ENCODE results near the gene DUSP8. TPM values are rescaled to one million over a fixed set of nuclear protein-coding genes. Genes with fewer than 3 reads are reported as not detected.
A peak's percentile ranks its signal among the peaks of the same experiment; 100 is the strongest.

Gene DUSP8
- total and polyA plus RNA-seq, 2 of the 8 experiments (the other 6 are each of a cell fraction or from before 2014, with no cell fraction given), result 2.8 to 3.6 TPM

GRCh38 chr11:1559111-1559951 is 12.7 kb downstream of the DUSP8 start (continued):
- TF ChIP-seq, protein P1, sequence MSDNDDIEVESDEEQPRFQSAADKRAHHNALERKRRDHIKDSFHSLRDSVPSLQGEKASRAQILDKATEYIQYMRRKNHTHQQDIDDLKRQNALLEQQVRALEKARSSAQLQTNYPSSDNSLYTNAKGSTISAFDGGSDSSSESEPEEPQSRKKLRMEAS (IDR thresholded peaks at IDR 0.05), result peak; percentile 89
- peak in 1 of 2 experiments; percentile 3; a peak in 1 of 4 replicates for TF ChIP-seq RAD21 (IDR thresholded peaks at IDR 0.05 in 1 of 2, conservative IDR thresholded peaks at IDR 0.05 in 1 of 2; ENCODE audit: low read depth in 2 of 2, low read length in 2 of 2)
- TF ChIP-seq CBX8 (IDR thresholded peaks at IDR 0.05; ENCODE audit: borderline replicate concordance, low read depth, low read length), result no peak
- TF ChIP-seq SRF (IDR thresholded peaks at IDR 0.05; ENCODE audit: low read depth, low read length), result no peak
- TF ChIP-seq, protein P2, sequence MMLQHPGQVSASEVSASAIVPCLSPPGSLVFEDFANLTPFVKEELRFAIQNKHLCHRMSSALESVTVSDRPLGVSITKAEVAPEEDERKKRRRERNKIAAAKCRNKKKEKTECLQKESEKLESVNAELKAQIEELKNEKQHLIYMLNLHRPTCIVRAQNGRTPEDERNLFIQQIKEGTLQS (IDR thresholded peaks at IDR 0.05; ENCODE audit: insufficient read depth, low read depth, low read length), result no peak
- TF ChIP-seq KDM1A (IDR thresholded peaks at IDR 0.05; ENCODE audit: borderline replicate concordance, low read length), result no peak
- TF ChIP-seq BCL11A (IDR thresholded peaks at IDR 0.05; ENCODE audit: low read depth in 2 of 2, low read length in 2 of 2), result no peak
- TF ChIP-seq TEAD4 (IDR thresholded peaks at IDR 0.05; ENCODE audit: low read depth, low read length), result peak; percentile 93
- TF ChIP-seq HDAC2 (IDR thresholded peaks at IDR 0.05; ENCODE audit: borderline replicate concordance in 1 of 2, low read depth in 2 of 2, low read length in 2 of 2), result no peak
- TF ChIP-seq NANOG (IDR thresholded peaks at IDR 0.05; ENCODE audit: insufficient read depth, low read depth, low read length, poor library complexity, severe bottlenecking), result no peak
- no peak for TF ChIP-seq SP4 (IDR thresholded peaks at IDR 0.05; ENCODE audit: low read length)
- no peak for TF ChIP-seq SIRT6 (IDR thresholded peaks at IDR 0.05; ENCODE audit: low read length)
- TF ChIP-seq RNF2 (IDR thresholded peaks at IDR 0.05; ENCODE audit: borderline replicate concordance, low read depth, low read length, missing control alignments, poor library complexity, severe bottlenecking), result no peak
- no peak for TF ChIP-seq KDM4A (IDR thresholded peaks at IDR 0.05; ENCODE audit: low read depth, low read length, severe bottlenecking)
- TF ChIP-seq TAF1 (IDR thresholded peaks at IDR 0.05; ENCODE audit: low read depth, low read length), result 0 out of 2 replicates have a peak, but pooled peaks have one; percentile 25
- no peak for TF ChIP-seq CHD1 (IDR thresholded peaks at IDR 0.05; ENCODE audit: low read depth, low read length)
- no peak for TF ChIP-seq HDAC6 (IDR thresholded peaks at IDR 0.05; ENCODE audit: low read depth, low read length)
- TF ChIP-seq TAF7 (optimal IDR thresholded peaks at IDR 0.05; ENCODE audit: borderline replicate concordance, low read depth, low read length), result no peak
- TF ChIP-seq EGR1 (IDR thresholded peaks at IDR 0.05; ENCODE audit: borderline replicate concordance, low read depth, low read length), result no peak
- TF ChIP-seq BRCA1 (IDR thresholded peaks at IDR 0.05; ENCODE audit: low read depth, low read length), result no peak
